AG04449 (cell line): ENCODE measurements around the gene ENTPD2.
A peak's percentile ranks its signal among the peaks of the same experiment; 100 is the strongest.

Source experiments
- CTCF ChIA-PET: fragments of 350-600 bp; formaldehyde crosslinking; extraction: SDS; loops from one replicate; lab custom pipeline; 2021; ENCODE audit warnings: antibody characterized with exemption; lab: Yijun Ruan, JAX
- POLR2A ChIA-PET: fragments of 400-600, 350-600 bp; formaldehyde crosslinking; extraction: SDS; loops from one replicate; lab custom pipeline; 2020; ENCODE audit warnings: antibody characterized with exemption, inconsistent platforms; lab: Yijun Ruan, JAX
- DNase-seq: peaks from one replicate; pipeline ENCODE4 v3.0.0-alpha.2; 2010; ENCODE audit warnings: low read depth, low spot score
- H3K4me3 ChIP-seq: 2 replicates; pipeline ENCODE4 v1.5.1; 2011; ENCODE audit warnings: low read depth, mild to moderate bottlenecking, control low read depth, low read length
- CTCF ChIP-seq: IDR thresholded peaks from one replicate; pipeline ENCODE4 v1.5.1; 2011; ENCODE audit warnings: mild to moderate bottlenecking, moderate library complexity, low read length, control low read depth, inconsistent platforms; ENCODE audit not compliant: insufficient read depth; ENCODE audit errors: missing control alignments

ENTPD2 gene

GRCh38 chr9:137027369-137028262 is 26.2 kb downstream of the ENTPD2 start, which contains the start of gene ABCA2:
ABCA2 (minus strand) TSS chr9:137028237; CDS start chr9:137028140, 97 bp downstream.
- peak within 1 kb of the TSS; percentile 59 for H3K4me3 ChIP-seq
- CTCF ChIA-PET, result interaction anchor here (0.8 to 14.2 kb wide), 21 partner anchors 7 to 240 kb away, joined by 3 to 310 read pairs (median 9); partner anchors contain the start of genes C8G, CLIC3, ENTPD2 and NPDC1
- POLR2A ChIA-PET, result interaction anchor here (0.7 kb wide), 1 partner anchor 138 kb away, joined by 3 read pairs; no protein-coding TSS in a partner anchor
- DNase-seq, result no peak
- TF ChIP-seq CTCF, result no peak

GRCh38 chr9:137026828-137027227 is 27.0 kb downstream of the ENTPD2 start:
- ChIA-PET POLR2A (interaction anchor here (0.7 to 0.8 kb wide), 2 partner anchors 30 to 139 kb away, joined by 3 read pairs; partner anchors contain the start of gene CLIC3), CTCF (interaction anchor here (0.7 to 14.2 kb wide), 10 partner anchors 9 to 184 kb away, joined by 3 to 310 read pairs (median 16); partner anchors contain the start of genes AJM1, C8G, ENTPD2 and NPDC1)
- TF ChIP-seq CTCF, result no peak
- H3K4me3 ChIP-seq, result peak overlapping the region; percentile 59
- no peak for DNase-seq

- no peak for DNase-seq
- H3K4me3 ChIP-seq, result no peak overlapping the region
- no peak for TF ChIP-seq CTCF
- POLR2A ChIA-PET, result interaction anchor here (0.7 to 0.8 kb wide), 2 partner anchors 30 to 139 kb away, joined by 3 read pairs; partner anchors contain the start of gene CLIC3
- CTCF ChIA-PET, result interaction anchor here (0.7 to 14.2 kb wide), 8 partner anchors 10 to 183 kb away, joined by 3 to 310 read pairs (median 16); partner anchors contain the start of genes AJM1, C8G, ENTPD2 and NPDC1
These were observed 27.5 kb downstream of the ENTPD2 start for GRCh38 chr9:137026384-137026783.

GRCh38 chr9:137025517-137025966 is 28.3 kb downstream of the ENTPD2 start:
- POLR2A ChIA-PET, result no interaction called here
- no peak overlapping the region for H3K4me3 ChIP-seq
- no peak for DNase-seq
- CTCF ChIA-PET, result interaction anchor here (1.3 to 14.2 kb wide), 6 partner anchors 10 to 182 kb away, joined by 4 to 310 read pairs (median 48); partner anchors contain the start of genes AJM1, C8G, ENTPD2 and SAPCD2
- no peak for TF ChIP-seq CTCF

DNA sequence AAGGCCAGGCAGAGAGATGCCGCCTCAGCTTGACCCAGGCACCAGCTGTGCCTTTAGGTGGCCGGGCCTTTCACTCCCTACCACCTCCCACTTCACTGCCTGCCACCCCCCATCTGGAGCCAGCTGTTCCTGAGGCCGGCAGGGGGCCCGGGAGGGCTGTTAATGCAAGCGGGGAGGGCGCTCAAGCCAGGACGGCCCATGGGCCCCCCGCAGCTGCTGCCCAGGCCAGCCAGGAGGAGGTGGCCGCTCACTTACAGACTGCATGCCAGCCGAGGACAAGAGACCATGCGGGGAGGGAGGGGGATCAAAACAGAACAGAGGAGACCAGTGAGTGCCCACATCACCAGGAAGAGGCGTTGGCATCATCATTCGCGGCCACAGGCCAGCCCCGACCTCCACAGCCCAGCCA is 30.3 kb downstream of the ENTPD2 start:
- ChIA-PET POLR2A (no interaction called here), CTCF (interaction anchor here (11.2 kb wide), 1 partner anchor 12 kb away, joined by 97 read pairs; no protein-coding TSS in a partner anchor)
- TF ChIP-seq CTCF, result no peak
- H3K4me3 ChIP-seq, result no peak overlapping the region
- DNase-seq, result no peak
